HL-60 (cell line): ENCODE measurements around the gene MEG3.

Experiments
- DNase-seq, 2 experiments: peaks; one replicate each; pipeline ENCODE4 v3.0.0-alpha.2; 2010 to 2020; ENCODE audit warnings: low read depth in 1 of 2, low spot score in 1 of 2
- H3K27ac ChIP-seq: fragments of 250-450 bp; sonication (Bioruptor Pico); replicated peaks from 2 replicates; pipeline ENCODE4 v1.5.1; 2020; ENCODE audit warnings: mild to moderate bottlenecking, moderate library complexity
- H3K27me3 ChIP-seq: fragments of 250-450 bp; sonication (Bioruptor Pico); 2 replicates; pipeline ENCODE4 v1.5.1; 2021; ENCODE audit warnings: mild to moderate bottlenecking, moderate library complexity; ENCODE audit not compliant: insufficient read depth, poor library complexity, severe bottlenecking
- H3K4me3 ChIP-seq: replicated peaks from 2 replicates; pipeline ENCODE4 v1.5.1; 2011; ENCODE audit warnings: mild to moderate bottlenecking, control low read depth, low read length; ENCODE audit not compliant: insufficient read depth
- CTCF ChIP-seq: IDR thresholded peaks from one replicate; pipeline ENCODE4 v1.5.1; 2011; ENCODE audit warnings: low read length, control low read depth, inconsistent platforms; ENCODE audit not compliant: insufficient read depth
- GABPA ChIP-seq: IDR thresholded peaks from 2 replicates; pipeline ENCODE4 v1.6.1; 2012; ENCODE audit warnings: low read depth
- POLR2AphosphoS5 ChIP-seq: IDR thresholded peaks from 2 replicates; pipeline ENCODE4 v1.6.1; 2012; ENCODE audit warnings: low read depth
- REST ChIP-seq: IDR thresholded peaks from 2 replicates; pipeline ENCODE4 v1.6.1; 2012; ENCODE audit warnings: low read depth; ENCODE audit not compliant: insufficient replicate concordance
- SPI1 ChIP-seq: IDR thresholded peaks from 2 replicates; pipeline ENCODE4 v1.6.1; 2012; ENCODE audit warnings: low read depth, mild to moderate bottlenecking, borderline replicate concordance

MEG3 gene

DNA sequence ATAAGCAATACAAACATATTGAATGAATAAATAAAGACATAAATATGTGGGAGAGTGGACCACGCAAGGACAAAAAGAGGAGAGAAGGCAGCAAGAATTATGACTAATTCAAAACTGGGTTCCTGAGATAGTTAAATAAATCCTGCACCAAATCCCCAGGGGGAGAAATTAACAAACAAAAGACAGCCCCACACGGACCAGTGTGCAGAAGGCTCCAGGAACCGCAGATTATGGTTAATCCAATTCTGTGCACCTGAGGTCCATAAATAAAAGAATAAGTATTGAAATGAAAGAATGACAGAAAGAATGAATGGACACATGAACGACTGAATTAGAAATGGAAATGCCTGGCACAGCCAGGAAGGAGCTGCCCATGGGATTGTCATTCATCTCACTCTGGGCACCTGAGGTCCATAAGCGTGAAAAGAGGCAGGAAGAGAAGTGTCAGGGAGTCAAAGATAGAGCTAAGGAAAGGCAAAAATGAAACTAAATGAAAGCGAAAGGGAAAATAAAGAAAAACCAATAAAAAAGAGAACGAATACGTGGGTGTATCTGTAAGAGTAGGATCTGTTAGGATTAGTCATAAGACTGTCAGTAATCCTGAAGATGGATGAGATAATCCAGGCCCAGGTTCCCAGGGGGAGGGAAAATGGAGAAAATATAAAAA, 23.3 kb downstream of the MEG3 start:
- no peak overlapping the region for H3K4me3 ChIP-seq
- H3K27ac ChIP-seq, result no peak overlapping the region
- DNase-seq, result no peak
- TF ChIP-seq SPI1 (no peak), CTCF (no peak), REST (no peak), GABPA (no peak), POLR2AphosphoS5 (no peak)
- no peaks in the 10 kb centered on the region for H3K27me3 ChIP-seq

DNA sequence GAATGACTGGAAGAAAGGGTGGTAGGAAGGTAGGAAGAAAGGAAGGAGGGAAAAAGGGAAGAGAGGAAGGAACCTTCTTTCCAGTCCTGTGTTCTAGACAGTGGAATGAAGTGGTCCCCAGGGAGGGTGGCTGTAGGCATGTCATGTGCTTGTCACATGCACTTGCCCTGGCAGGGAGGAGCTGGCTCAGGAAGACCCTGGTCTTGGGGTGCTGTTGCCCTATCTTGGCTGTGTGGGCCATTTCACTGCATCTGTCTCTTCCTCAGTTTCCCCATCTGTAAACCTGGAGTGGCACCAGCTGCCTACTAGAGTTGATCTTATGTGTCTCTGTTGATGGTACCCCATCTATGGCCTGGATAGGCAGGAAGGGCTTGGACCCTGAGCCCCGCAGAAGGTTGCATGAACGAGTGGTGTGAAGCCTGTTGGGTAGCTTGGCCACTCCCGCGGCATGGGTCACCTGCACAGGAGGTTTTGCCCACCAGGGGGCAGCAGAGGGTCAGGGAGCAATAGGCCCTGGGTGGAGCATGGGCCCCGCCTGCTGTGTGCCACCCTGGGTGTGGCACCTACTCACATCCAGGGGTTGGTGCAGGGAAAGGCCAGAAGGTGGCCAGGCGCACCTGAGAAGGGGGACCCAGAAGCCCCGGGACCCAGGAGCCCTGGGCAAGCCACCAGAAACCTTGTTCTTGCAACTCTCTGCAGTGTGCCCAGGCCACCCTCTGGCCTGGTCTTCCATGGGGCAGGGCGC, 25.1 kb downstream of the MEG3 start:
- peak; percentile 48 to 78 for DNase-seq
- H3K27ac ChIP-seq, result no peak overlapping the region
- TF ChIP-seq CTCF (peak; percentile 78), REST (no peak), POLR2AphosphoS5 (no peak), SPI1 (no peak)
- no peak overlapping the region for H3K4me3 ChIP-seq
- no peaks in the 10 kb centered on the region for H3K27me3 ChIP-seq

- DNase-seq, result no peak
- H3K4me3 ChIP-seq, result no peak overlapping the region
- no peak for TF ChIP-seq CTCF
- TF ChIP-seq POLR2AphosphoS5, result no peak
- no peak for TF ChIP-seq GABPA
- TF ChIP-seq SPI1, result no peak
- no peak for TF ChIP-seq REST
- no peaks in the 10 kb centered on the region for H3K27me3 ChIP-seq
- H3K27ac ChIP-seq, result no peak overlapping the region
These were observed 25.6 kb downstream of the MEG3 start for GRCh38 chr14:100851586-100851916.
